ENCODE results near the gene NR1H4.

Gene NR1H4

GRCh38 chr12:100529756-100530350 lies 56.2 kb downstream of the NR1H4 start:
- no peak for TF ChIP-seq EZH2 (IDR thresholded peaks at IDR 0.05; ENCODE audit: borderline replicate concordance, low read length)
- Histone ChIP-seq H3K27ac (ENCODE audit: low read depth, low read length, poor library complexity, severe bottlenecking) (no peak overlapping the region), H3K4me3 (ENCODE audit: low read depth, low read length, poor library complexity, severe bottlenecking) (no peak overlapping the region), H2AFZ (ENCODE audit: low read length) (no peak overlapping the region), H3K4me1 (ENCODE audit: insufficient read depth, low read length, severe bottlenecking) (no peaks in the 10 kb centered on the region), H3F3A (ENCODE audit: insufficient read depth, low read length) (no peaks in the 10 kb centered on the region), H4K20me1 (ENCODE audit: insufficient read depth, low read length) (no peaks in the 10 kb centered on the region), H3K9ac (ENCODE audit: low read length) (no peak overlapping the region), H3K27me3 (ENCODE audit: insufficient read depth, low read length) (no peaks in the 10 kb centered on the region), H3K4me2 (ENCODE audit: low read length) (no peak overlapping the region), H3K79me2 (ENCODE audit: insufficient read depth, low read length) (no peaks in the 10 kb centered on the region), H3K36me3 (ENCODE audit: insufficient read depth, low read length) (no peaks in the 10 kb centered on the region), H3K9me2 (ENCODE audit: low read depth, low read length) (no peaks in the 10 kb centered on the region), H3K9me3 (ENCODE audit: low read length) (no peaks in the 10 kb centered on the region)

GRCh38 chr12:100533376-100533775 lies 59.7 kb downstream of the NR1H4 start:
- Histone ChIP-seq H4K20me1 (ENCODE audit: insufficient read depth, low read length) (no peaks in the 10 kb centered on the region), H3K79me2 (ENCODE audit: insufficient read depth, low read length) (no peaks in the 10 kb centered on the region), H3K9me2 (ENCODE audit: low read depth, low read length) (no peaks in the 10 kb centered on the region), H3K9me3 (ENCODE audit: low read length) (no peaks in the 10 kb centered on the region), H3F3A (ENCODE audit: insufficient read depth, low read length) (no peaks in the 10 kb centered on the region), H3K36me3 (ENCODE audit: insufficient read depth, low read length) (no peaks in the 10 kb centered on the region), H3K4me3 (ENCODE audit: low read depth, low read length, poor library complexity, severe bottlenecking) (no peak overlapping the region), H3K27ac (ENCODE audit: low read depth, low read length, poor library complexity, severe bottlenecking) (no peak overlapping the region), H3K9ac (ENCODE audit: low read length) (no peak overlapping the region), H3K4me1 (ENCODE audit: insufficient read depth, low read length, severe bottlenecking) (no peaks in the 10 kb centered on the region), H3K27me3 (ENCODE audit: insufficient read depth, low read length) (no peaks in the 10 kb centered on the region), H2AFZ (ENCODE audit: low read length) (no peak overlapping the region), H3K4me2 (ENCODE audit: low read length) (no peak overlapping the region)
- no peak for TF ChIP-seq EZH2 (IDR thresholded peaks at IDR 0.05; ENCODE audit: borderline replicate concordance, low read length)

GRCh38 chr12:100534625-100535227 lies 61.1 kb downstream of the NR1H4 start:
- TF ChIP-seq CTCF (IDR thresholded peaks at IDR 0.05; ENCODE audit: low read length) (no peak), EZH2 (IDR thresholded peaks at IDR 0.05; ENCODE audit: borderline replicate concordance, low read length) (no peak)
- H3K27ac ChIP-seq (ENCODE audit: low read depth, low read length, poor library complexity, severe bottlenecking) = no peak overlapping the region
- H3K9me2 ChIP-seq (ENCODE audit: low read depth, low read length) = no peaks in the 10 kb centered on the region
- no peaks in the 10 kb centered on the region for H3K36me3 ChIP-seq (ENCODE audit: insufficient read depth, low read length)
- no peaks in the 10 kb centered on the region for H3K79me2 ChIP-seq (ENCODE audit: insufficient read depth, low read length)
- H3K9me3 ChIP-seq (ENCODE audit: low read length) = no peaks in the 10 kb centered on the region
- H3K27me3 ChIP-seq (ENCODE audit: insufficient read depth, low read length) = no peaks in the 10 kb centered on the region
- H3K4me2 ChIP-seq (ENCODE audit: low read length) = no peak overlapping the region
- H3F3A ChIP-seq (ENCODE audit: insufficient read depth, low read length) = no peaks in the 10 kb centered on the region
- no peak overlapping the region for H2AFZ ChIP-seq (ENCODE audit: low read length)
- H4K20me1 ChIP-seq (ENCODE audit: insufficient read depth, low read length) = no peaks in the 10 kb centered on the region
- H3K9ac ChIP-seq (ENCODE audit: low read length) = no peak overlapping the region
- no peaks in the 10 kb centered on the region for H3K4me1 ChIP-seq (ENCODE audit: insufficient read depth, low read length, severe bottlenecking)
- H3K4me3 ChIP-seq (ENCODE audit: low read depth, low read length, poor library complexity, severe bottlenecking) = no peak overlapping the region

GRCh38 chr12:100539202-100539601 lies 65.5 kb downstream of the NR1H4 start:
- H3K27ac ChIP-seq (ENCODE audit: low read depth, low read length, poor library complexity, severe bottlenecking) = no peak overlapping the region
- TF ChIP-seq CTCF (IDR thresholded peaks at IDR 0.05; ENCODE audit: low read length) (no peak), EZH2 (IDR thresholded peaks at IDR 0.05; ENCODE audit: borderline replicate concordance, low read length) (no peak)
- H3F3A ChIP-seq (ENCODE audit: insufficient read depth, low read length) = no peaks in the 10 kb centered on the region

More at GRCh38 chr12:100539202-100539601, 65.5 kb downstream of the NR1H4 start:
- Histone ChIP-seq H3K9me2 (ENCODE audit: low read depth, low read length) (no peaks in the 10 kb centered on the region), H3K36me3 (ENCODE audit: insufficient read depth, low read length) (no peaks in the 10 kb centered on the region), H3K79me2 (ENCODE audit: insufficient read depth, low read length) (no peaks in the 10 kb centered on the region), H3K4me3 (ENCODE audit: low read depth, low read length, poor library complexity, severe bottlenecking) (no peak overlapping the region), H3K9me3 (ENCODE audit: low read length) (no peaks in the 10 kb centered on the region), H3K9ac (ENCODE audit: low read length) (no peak overlapping the region), H4K20me1 (ENCODE audit: insufficient read depth, low read length) (no peaks in the 10 kb centered on the region), H3K27me3 (ENCODE audit: insufficient read depth, low read length) (no peaks in the 10 kb centered on the region), H2AFZ (ENCODE audit: low read length) (no peak overlapping the region), H3K4me2 (ENCODE audit: low read length) (no peak overlapping the region), H3K4me1 (ENCODE audit: insufficient read depth, low read length, severe bottlenecking) (no peaks in the 10 kb centered on the region)
